ENCODE data around the gene HES7. TPM values are rescaled to one million over a fixed set of nuclear protein-coding genes. Genes with fewer than 3 reads are reported as not detected.

HES7 gene
- total and polyA plus RNA-seq, 9 of the 15 experiments (the other 6 are each of a cell fraction or from before 2014, with no cell fraction given): 0.03 to 1.7 (median 0.14) TPM; not detected in 1

DNA sequence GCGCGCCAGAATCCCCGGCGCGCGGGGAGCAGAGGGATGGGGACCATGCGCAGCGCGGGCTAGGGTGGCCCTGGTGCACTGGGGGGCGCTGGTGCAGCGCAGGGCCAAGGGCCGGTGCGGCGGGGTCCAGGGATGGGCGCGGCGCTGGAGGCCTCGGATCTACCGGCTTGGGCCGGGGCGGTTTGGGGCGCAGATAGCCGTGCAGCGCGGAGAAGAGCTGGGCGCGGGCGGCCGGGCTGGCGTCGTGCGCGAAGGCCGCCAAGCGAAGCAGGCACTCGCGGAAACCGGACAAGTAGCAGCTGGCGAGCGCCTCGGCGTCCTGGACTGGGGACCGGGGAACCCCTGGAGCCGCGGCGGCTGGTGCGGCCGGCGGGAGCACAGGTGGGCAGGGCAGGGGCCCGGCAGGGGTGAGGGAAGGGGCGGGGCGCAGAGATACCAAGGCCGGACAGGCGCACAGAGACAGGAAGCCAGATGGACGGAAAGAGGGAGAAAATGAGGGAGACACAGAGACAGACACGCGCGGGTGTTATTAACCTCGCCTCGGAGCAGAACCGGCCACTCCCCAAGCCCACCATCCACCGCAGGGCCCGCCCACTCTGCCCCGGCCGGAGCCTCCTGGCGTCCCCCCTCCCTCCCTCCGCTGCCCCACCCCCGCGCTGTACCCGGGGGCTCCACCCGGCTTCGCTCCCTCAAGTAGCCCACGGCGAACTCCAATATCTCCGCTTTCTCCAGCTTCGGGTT, 2.1 kb downstream of the HES7 start (continued):
- TF ChIP-seq ELF2 (CRISPR knock-in tag; IDR thresholded peaks at IDR 0.05): no peak
- no peak for TF ChIP-seq CBX5 (IDR thresholded peaks at IDR 0.05; ENCODE audit: borderline replicate concordance, low read depth)
- TF ChIP-seq TGIF2 (CRISPR knock-in tag; IDR thresholded peaks at IDR 0.05): no peak
- TF ChIP-seq, protein P1, sequence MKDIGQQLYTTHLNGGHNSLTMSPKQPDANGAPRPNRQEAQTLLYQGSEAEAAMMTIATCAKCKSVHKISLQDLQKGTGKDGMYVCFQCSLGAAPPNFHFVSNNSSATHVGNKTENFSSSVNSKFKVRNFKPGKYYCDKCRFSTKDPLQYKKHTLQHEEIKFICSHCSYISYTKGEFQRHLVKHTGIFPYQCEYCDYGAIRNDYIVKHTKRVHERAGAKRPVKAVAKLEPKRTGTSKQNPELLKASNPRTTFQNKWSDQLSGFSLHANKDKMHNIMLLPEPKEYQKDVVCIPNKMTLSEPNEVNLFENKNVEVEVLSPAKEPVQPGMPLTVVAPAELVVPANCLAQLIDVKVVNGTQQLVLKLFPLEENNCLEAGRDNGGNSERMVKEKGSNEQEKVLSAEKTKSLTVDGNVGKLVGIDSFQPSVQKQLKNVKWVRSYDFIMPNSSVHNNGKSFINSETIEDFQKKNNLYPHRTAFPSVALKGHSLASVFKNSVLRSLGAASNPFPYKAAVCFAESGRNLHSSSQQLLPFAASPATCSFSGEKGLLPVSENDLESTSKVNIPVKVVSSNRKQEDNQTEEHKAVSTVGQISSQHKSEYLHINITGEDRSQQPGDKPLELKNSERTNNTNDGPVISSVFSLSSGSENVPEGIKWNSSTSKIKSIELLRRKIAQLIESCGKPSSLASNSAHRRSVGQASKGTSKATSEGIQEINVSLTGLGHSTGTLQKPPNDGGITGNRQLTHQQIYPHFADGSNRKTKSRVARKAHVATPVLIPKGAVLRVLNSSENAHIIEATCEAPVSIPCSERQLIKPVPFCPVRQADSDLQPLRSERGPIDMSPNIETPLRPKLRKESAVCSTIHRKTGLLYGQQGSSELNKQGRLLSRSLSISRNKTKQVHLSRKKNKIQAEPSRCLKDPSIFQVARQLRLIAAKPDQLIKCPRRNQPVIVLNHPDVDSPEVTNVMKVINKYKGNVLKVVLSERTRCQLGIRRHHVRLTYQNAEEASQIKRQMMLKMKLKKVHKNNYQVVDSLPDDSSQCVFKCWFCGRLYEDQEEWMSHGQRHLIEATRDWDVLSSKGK (CRISPR knock-in tag; IDR thresholded peaks at IDR 0.05): no peak
- TF ChIP-seq FIP1L1 (IDR thresholded peaks at IDR 0.05; ENCODE audit: low read depth, low read length, poor library complexity, severe bottlenecking): peak; percentile 83
- TF ChIP-seq FOXK2 (conservative IDR thresholded peaks at IDR 0.05 in 1 of 2, IDR thresholded peaks at IDR 0.05 in 1 of 2; ENCODE audit: low read depth in 2 of 2): no peak
- no peak for TF ChIP-seq CBX1 (IDR thresholded peaks at IDR 0.05; ENCODE audit: low read depth)
- no peak for TF ChIP-seq GTF2A2 (tag; IDR thresholded peaks at IDR 0.05)
- TF ChIP-seq ATF7 (IDR thresholded peaks at IDR 0.05): 0 out of 2 replicates have a peak, but pooled peaks have one; percentile 24
- no peak for TF ChIP-seq ZBED1 (IDR thresholded peaks at IDR 0.05)
- TF ChIP-seq KDM5B (IDR thresholded peaks at IDR 0.05; ENCODE audit: insufficient replicate concordance, low read depth, low read length): no peak
- no peak for TF ChIP-seq TFAM (CRISPR knock-in tag; conservative IDR thresholded peaks at IDR 0.05)
- TF ChIP-seq, protein P2, sequence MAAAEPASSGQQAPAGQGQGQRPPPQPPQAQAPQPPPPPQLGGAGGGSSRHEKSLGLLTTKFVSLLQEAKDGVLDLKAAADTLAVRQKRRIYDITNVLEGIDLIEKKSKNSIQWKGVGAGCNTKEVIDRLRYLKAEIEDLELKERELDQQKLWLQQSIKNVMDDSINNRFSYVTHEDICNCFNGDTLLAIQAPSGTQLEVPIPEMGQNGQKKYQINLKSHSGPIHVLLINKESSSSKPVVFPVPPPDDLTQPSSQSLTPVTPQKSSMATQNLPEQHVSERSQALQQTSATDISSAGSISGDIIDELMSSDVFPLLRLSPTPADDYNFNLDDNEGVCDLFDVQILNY (CRISPR knock-in tag; IDR thresholded peaks at IDR 0.05): no peak
- no peak for TF ChIP-seq SOX6 (IDR thresholded peaks at IDR 0.05)
- TF ChIP-seq, protein P3, sequence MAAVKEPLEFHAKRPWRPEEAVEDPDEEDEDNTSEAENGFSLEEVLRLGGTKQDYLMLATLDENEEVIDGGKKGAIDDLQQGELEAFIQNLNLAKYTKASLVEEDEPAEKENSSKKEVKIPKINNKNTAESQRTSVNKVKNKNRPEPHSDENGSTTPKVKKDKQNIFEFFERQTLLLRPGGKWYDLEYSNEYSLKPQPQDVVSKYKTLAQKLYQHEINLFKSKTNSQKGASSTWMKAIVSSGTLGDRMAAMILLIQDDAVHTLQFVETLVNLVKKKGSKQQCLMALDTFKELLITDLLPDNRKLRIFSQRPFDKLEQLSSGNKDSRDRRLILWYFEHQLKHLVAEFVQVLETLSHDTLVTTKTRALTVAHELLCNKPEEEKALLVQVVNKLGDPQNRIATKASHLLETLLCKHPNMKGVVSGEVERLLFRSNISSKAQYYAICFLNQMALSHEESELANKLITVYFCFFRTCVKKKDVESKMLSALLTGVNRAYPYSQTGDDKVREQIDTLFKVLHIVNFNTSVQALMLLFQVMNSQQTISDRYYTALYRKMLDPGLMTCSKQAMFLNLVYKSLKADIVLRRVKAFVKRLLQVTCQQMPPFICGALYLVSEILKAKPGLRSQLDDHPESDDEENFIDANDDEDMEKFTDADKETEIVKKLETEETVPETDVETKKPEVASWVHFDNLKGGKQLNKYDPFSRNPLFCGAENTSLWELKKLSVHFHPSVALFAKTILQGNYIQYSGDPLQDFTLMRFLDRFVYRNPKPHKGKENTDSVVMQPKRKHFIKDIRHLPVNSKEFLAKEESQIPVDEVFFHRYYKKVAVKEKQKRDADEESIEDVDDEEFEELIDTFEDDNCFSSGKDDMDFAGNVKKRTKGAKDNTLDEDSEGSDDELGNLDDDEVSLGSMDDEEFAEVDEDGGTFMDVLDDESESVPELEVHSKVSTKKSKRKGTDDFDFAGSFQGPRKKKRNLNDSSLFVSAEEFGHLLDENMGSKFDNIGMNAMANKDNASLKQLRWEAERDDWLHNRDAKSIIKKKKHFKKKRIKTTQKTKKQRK (IDR thresholded peaks at IDR 0.05; ENCODE audit: borderline replicate concordance, low read depth, low read length): no peak
- no peak for TF ChIP-seq KAT7 (CRISPR knock-in tag; IDR thresholded peaks at IDR 0.05; ENCODE audit: borderline replicate concordance)
- TF ChIP-seq SRSF7 (optimal IDR thresholded peaks at IDR 0.05; ENCODE audit: low read depth, low read length): no peak
- TF ChIP-seq, protein P4, sequence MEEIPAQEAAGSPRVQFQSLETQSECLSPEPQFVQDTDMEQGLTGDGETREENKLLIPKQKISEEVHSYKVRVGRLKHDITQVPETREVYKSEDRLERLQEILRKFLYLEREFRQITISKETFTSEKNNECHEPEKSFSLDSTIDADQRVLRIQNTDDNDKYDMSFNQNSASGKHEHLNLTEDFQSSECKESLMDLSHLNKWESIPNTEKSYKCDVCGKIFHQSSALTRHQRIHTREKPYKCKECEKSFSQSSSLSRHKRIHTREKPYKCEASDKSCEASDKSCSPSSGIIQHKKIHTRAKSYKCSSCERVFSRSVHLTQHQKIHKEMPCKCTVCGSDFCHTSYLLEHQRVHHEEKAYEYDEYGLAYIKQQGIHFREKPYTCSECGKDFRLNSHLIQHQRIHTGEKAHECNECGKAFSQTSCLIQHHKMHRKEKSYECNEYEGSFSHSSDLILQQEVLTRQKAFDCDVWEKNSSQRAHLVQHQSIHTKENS (CRISPR knock-in tag; IDR thresholded peaks at IDR 0.05): no peak
- TF ChIP-seq ZNF124 (CRISPR knock-in tag; IDR thresholded peaks at IDR 0.05): no peak
- no peak for TF ChIP-seq HEY1 (CRISPR knock-in tag; IDR thresholded peaks at IDR 0.05; ENCODE audit: borderline replicate concordance)

Measured in K562 (cell line).